ENCODE data around the gene NDUFA6. TPM values are rescaled to one million over a fixed set of nuclear protein-coding genes. Genes with fewer than 3 reads are reported as not detected.
A peak's percentile ranks its signal among the peaks of the same experiment; 100 is the strongest.
"Not testable (repeated sequence)": the region's sequence is repeated elsewhere in the genome, so short reads cannot be mapped to it uniquely, and the experiment has no call there.

NDUFA6 gene
- total RNA-seq, 1 donor = 49.3 TPM

GRCh38 chr22:42123529-42123928, 33.0 kb upstream of the NDUFA6 start:
- not testable (repeated sequence) for H3K4me3 ChIP-seq (ENCODE audit: low read length); H3K9me3 ChIP-seq (ENCODE audit: low read depth, low read length); H3K27me3 ChIP-seq (ENCODE audit: insufficient read depth, low read length)
- H3K4me1 ChIP-seq (ENCODE audit: insufficient read depth, low read length) = peaks cover 19% of the 10 kb centered on the region

GRCh38 chr22:42120231-42121021, 29.9 kb upstream of the NDUFA6 start:
- H3K9me3 ChIP-seq (ENCODE audit: low read depth, low read length); H3K4me3 ChIP-seq (ENCODE audit: low read length); H3K27me3 ChIP-seq (ENCODE audit: insufficient read depth, low read length): not testable (repeated sequence)
- H3K4me1 ChIP-seq (ENCODE audit: insufficient read depth, low read length) = peaks cover 19% of the 10 kb centered on the region

- no peak overlapping the region for H3K4me3 ChIP-seq (ENCODE audit: low read length)
- no peaks in the 10 kb centered on the region for H3K27me3 ChIP-seq (ENCODE audit: insufficient read depth, low read length)
- peaks cover 8% of the 10 kb centered on the region for H3K9me3 ChIP-seq (ENCODE audit: low read depth, low read length)
- peaks cover 19% of the 10 kb centered on the region for H3K4me1 ChIP-seq (ENCODE audit: insufficient read depth, low read length)
Measured at GRCh38 chr22:42116848-42117424, 26.4 kb upstream of the NDUFA6 start.

GRCh38 chr22:42115420-42115830, 24.9 kb upstream of the NDUFA6 start:
- not testable (repeated sequence) for H3K9me3 ChIP-seq (ENCODE audit: low read depth, low read length); H3K4me1 ChIP-seq (ENCODE audit: insufficient read depth, low read length); H3K4me3 ChIP-seq (ENCODE audit: low read length); H3K27me3 ChIP-seq (ENCODE audit: insufficient read depth, low read length)

GRCh38 chr22:42114721-42115120, 24.1 kb upstream of the NDUFA6 start:
- Histone ChIP-seq H3K9me3 (ENCODE audit: low read depth, low read length) (peaks cover 8% of the 10 kb centered on the region), H3K27me3 (ENCODE audit: insufficient read depth, low read length) (no peaks in the 10 kb centered on the region), H3K4me1 (ENCODE audit: insufficient read depth, low read length) (peaks cover 2% of the 10 kb centered on the region), H3K4me3 (ENCODE audit: low read length) (no peak overlapping the region)

- H3K4me3 ChIP-seq (ENCODE audit: low read length); H3K27me3 ChIP-seq (ENCODE audit: insufficient read depth, low read length); H3K4me1 ChIP-seq (ENCODE audit: insufficient read depth, low read length); H3K9me3 ChIP-seq (ENCODE audit: low read depth, low read length): not testable (repeated sequence)
Measured at GRCh38 chr22:42112793-42113192, 22.2 kb upstream of the NDUFA6 start.

- H3K27me3 ChIP-seq (ENCODE audit: insufficient read depth, low read length) = no peaks in the 10 kb centered on the region
- no peak overlapping the region for H3K4me3 ChIP-seq (ENCODE audit: low read length)
- H3K4me1 ChIP-seq (ENCODE audit: insufficient read depth, low read length) = no peaks in the 10 kb centered on the region
- peaks cover 8% of the 10 kb centered on the region for H3K9me3 ChIP-seq (ENCODE audit: low read depth, low read length)
Measured at GRCh38 chr22:42111798-42112197, 21.2 kb upstream of the NDUFA6 start.

GRCh38 chr22:42108848-42109247, 18.3 kb upstream of the NDUFA6 start:
- Histone ChIP-seq H3K27me3 (ENCODE audit: insufficient read depth, low read length) (no peaks in the 10 kb centered on the region), H3K4me3 (ENCODE audit: low read length) (no peak overlapping the region), H3K4me1 (ENCODE audit: insufficient read depth, low read length) (no peaks in the 10 kb centered on the region), H3K9me3 (ENCODE audit: low read depth, low read length) (peaks cover 15% of the 10 kb centered on the region)

- H3K4me1 ChIP-seq (ENCODE audit: insufficient read depth, low read length); H3K27me3 ChIP-seq (ENCODE audit: insufficient read depth, low read length); H3K4me3 ChIP-seq (ENCODE audit: low read length): not testable (repeated sequence)
- peaks cover 21% of the 10 kb centered on the region for H3K9me3 ChIP-seq (ENCODE audit: low read depth, low read length)
Measured at GRCh38 chr22:42104332-42104860, 13.8 kb upstream of the NDUFA6 start.

- Histone ChIP-seq H3K4me1 (ENCODE audit: insufficient read depth, low read length) (no peaks in the 10 kb centered on the region), H3K4me3 (ENCODE audit: low read length) (no peak overlapping the region), H3K9me3 (ENCODE audit: low read depth, low read length) (peaks cover 21% of the 10 kb centered on the region), H3K27me3 (ENCODE audit: insufficient read depth, low read length) (no peaks in the 10 kb centered on the region)
Measured at GRCh38 chr22:42101199-42101598, 10.6 kb upstream of the NDUFA6 start.

- Histone ChIP-seq H3K4me1 (ENCODE audit: insufficient read depth, low read length) (peaks cover 23% of the 10 kb centered on the region), H3K4me3 (ENCODE audit: low read length) (peak overlapping the region; percentile 87), H3K27me3 (ENCODE audit: insufficient read depth, low read length) (no peaks in the 10 kb centered on the region), H3K9me3 (ENCODE audit: low read depth, low read length) (no peaks in the 10 kb centered on the region)
Measured at GRCh38 chr22:42091455-42091782, 847 bp upstream of the NDUFA6 start.

- H3K4me3 ChIP-seq (ENCODE audit: low read length) = no peak overlapping the region
- H3K4me1 ChIP-seq (ENCODE audit: insufficient read depth, low read length) = peaks cover 26% of the 10 kb centered on the region
- H3K27me3 ChIP-seq (ENCODE audit: insufficient read depth, low read length) = no peaks in the 10 kb centered on the region
- H3K9me3 ChIP-seq (ENCODE audit: low read depth, low read length) = no peaks in the 10 kb centered on the region
Measured at GRCh38 chr22:42086051-42086450, 4.5 kb downstream of the NDUFA6 start.

- Histone ChIP-seq H3K4me3 (ENCODE audit: low read length) (no peak overlapping the region), H3K9me3 (ENCODE audit: low read depth, low read length) (no peaks in the 10 kb centered on the region), H3K4me1 (ENCODE audit: insufficient read depth, low read length) (peaks cover 30% of the 10 kb centered on the region), H3K27me3 (ENCODE audit: insufficient read depth, low read length) (no peaks in the 10 kb centered on the region)
Measured at GRCh38 chr22:42084874-42085273, 5.7 kb downstream of the NDUFA6 start.

- no peaks in the 10 kb centered on the region for H3K27me3 ChIP-seq (ENCODE audit: insufficient read depth, low read length)
- no peak overlapping the region for H3K4me3 ChIP-seq (ENCODE audit: low read length)
- H3K9me3 ChIP-seq (ENCODE audit: low read depth, low read length) = no peaks in the 10 kb centered on the region
- peaks cover 29% of the 10 kb centered on the region for H3K4me1 ChIP-seq (ENCODE audit: insufficient read depth, low read length)
Measured at GRCh38 chr22:42083119-42083518, 7.5 kb downstream of the NDUFA6 start.

GRCh38 chr22:42080287-42080686, 10.3 kb downstream of the NDUFA6 start:
- H3K4me1 ChIP-seq (ENCODE audit: insufficient read depth, low read length) = peaks cover 32% of the 10 kb centered on the region
- no peaks in the 10 kb centered on the region for H3K27me3 ChIP-seq (ENCODE audit: insufficient read depth, low read length)
- H3K9me3 ChIP-seq (ENCODE audit: low read depth, low read length) = no peaks in the 10 kb centered on the region
- H3K4me3 ChIP-seq (ENCODE audit: low read length) = peak overlapping the region; percentile 73
